CD4-positive, alpha-beta T cell (primary cell): ENCODE measurements around the gene LGALS8. TPM values are rescaled to one million over a fixed set of nuclear protein-coding genes. Genes with fewer than 3 reads are reported as not detected.

Experiments used
- ATAC-seq: fragments of 200-7000 bp; cut with Tn5 transposase; one replicate; pipeline ENCODE4 v1.10.0; 2022; ENCODE audit warnings: mild to moderate bottlenecking; ENCODE audit not compliant: poor library complexity
- CTCF ChIA-PET: fragments of 350-600 bp; sonication (Branson Sonifier 250); formaldehyde crosslinking; loops from one replicate; lab custom pipeline; 2021; ENCODE audit warnings: antibody characterized with exemption, inconsistent platforms; lab: Charles Lee
- POLR2A ChIA-PET: fragments of 350-600 bp; sonication (Branson Sonifier 250); formaldehyde crosslinking; loops from one replicate; lab custom pipeline; 2021; ENCODE audit warnings: antibody characterized with exemption, inconsistent platforms; lab: Charles Lee
- DNase-seq, 14 experiments: peaks; one replicate each; pipeline ENCODE4 v3.0.0-alpha.2; 2013 to 2020; ENCODE audit warnings: mixed read lengths in 2 of 14
- H3K27ac ChIP-seq, 2 donors: one replicate each; pipeline versions ENCODE4 v1.5.1 to v1.7.0; 2013; ENCODE audit warnings: low read length in 2 of 2, low read depth in 1 of 2, mild to moderate bottlenecking in 1 of 2
- H3K27me3 ChIP-seq, 2 experiments: 1 replicate in 1 of 2; 2 replicates in 1 of 2; pipeline versions ENCODE4 v1.6.1 to v1.7.0; 2013; ENCODE audit warnings: low read length in 2 of 2, control low read depth in 1 of 2, mild to moderate bottlenecking in 1 of 2, moderate library complexity in 1 of 2; ENCODE audit not compliant: insufficient read depth in 2 of 2, control insufficient read depth in 1 of 2
- H3K36me3 ChIP-seq: one replicate; pipeline ENCODE4 v1.6.1; 2013; ENCODE audit warnings: low read length, control low read depth; ENCODE audit not compliant: insufficient read depth
- H3K4me1 ChIP-seq: one replicate; pipeline ENCODE4 v1.6.1; 2013; ENCODE audit warnings: low read length, control low read depth; ENCODE audit not compliant: insufficient read depth
- H3K4me3 ChIP-seq: one replicate; pipeline ENCODE4 v1.5.1; 2013; ENCODE audit warnings: mild to moderate bottlenecking, low read length, moderate library complexity
- H3K9me3 ChIP-seq, 2 experiments: 1 replicate in 1 of 2; 2 replicates in 1 of 2; pipeline versions ENCODE4 v1.6.1 to v1.7.0; 2013; ENCODE audit warnings: low read length in 2 of 2, mild to moderate bottlenecking in 2 of 2, control low read depth in 1 of 2, moderate library complexity in 1 of 2; ENCODE audit not compliant: control insufficient read depth in 1 of 2, insufficient read depth in 1 of 2
- H3K27ac Mint-ChIP-seq: one replicate; pipeline ENCODE4 v1.8.0; 2020; ENCODE audit warnings: mixed read lengths
- H3K27me3 Mint-ChIP-seq: one replicate; pipeline ENCODE4 v1.8.0; 2021; ENCODE audit warnings: mixed read lengths
- H3K36me3 Mint-ChIP-seq: one replicate; pipeline ENCODE4 v1.8.0; 2021; ENCODE audit warnings: low read depth, mixed read lengths
- H3K4me1 Mint-ChIP-seq: one replicate; pipeline ENCODE4 v1.8.0; 2021; ENCODE audit warnings: low read depth, mixed read lengths
- H3K4me3 Mint-ChIP-seq: one replicate; pipeline ENCODE4 v1.8.0; 2020; ENCODE audit warnings: mild to moderate bottlenecking, mixed read lengths
- H3K9me3 Mint-ChIP-seq: one replicate; pipeline ENCODE4 v1.8.0; 2020; ENCODE audit warnings: mixed read lengths
- CTCF ChIP-seq: fragments of 200-600 bp; IDR thresholded peaks from one replicate; pipeline ENCODE4 v1.8.0; 2022; ENCODE audit warnings: antibody characterized with exemption, mild to moderate bottlenecking
- intact Hi-C, 2 experiments: fragments of 100-400 bp; cut with DNase I in 1 of 2; cut with micrococcal nuclease in 1 of 2; formaldehyde crosslinking; loops; one replicate each; pipeline versions ENCODE4 v1.15.1 to v1.9.0; 2023 to 2025; cut with DNase I, micrococcal nuclease
- polyA plus RNA-seq, 2 donors: library from polyadenylated mRNA; unstranded; fragments of 120-200 nt; gene quantifications; one replicate each; pipeline ENCODE4 v1.2.1, GENCODE V29; 2013
- total RNA-seq, 174 experiments: library from RNA in 2 of 174; stranded (reverse) in 2 of 174; gene quantifications; one replicate each; pipeline ENCODE4 v1.2.3 and lab custom pipeline; 2021 to 2026

Gene LGALS8
- total RNA-seq (100 to 1,000 TPM; 138 to 144 TPM), total RNA-seq (lab: John Stamatoyannopoulos, UW) (63.6 to 448 (median 195) reads per million in 172 experiments)
- 113 TPM for polyA plus RNA-seq (2013, experiment 1 of 2)
- 122 TPM for polyA plus RNA-seq (2013, experiment 2 of 2)

GRCh38 chr1:236523704-236524141 lies at the start of gene LGALS8:
Gene LGALS8 (plus strand): TSS chr1:236523982. CDS start chr1:236526071, 2,089 bp downstream.
- Mint-ChIP-seq H3K27ac (peak within 1 kb of the TSS; percentile 97), H3K4me3 (peak within 1 kb of the TSS; percentile 99), H3K36me3 (peaks cover 39% of the 10 kb centered on the region), H3K4me1 (peaks cover 40% of the 10 kb centered on the region), H3K27me3 (no peaks in the 10 kb centered on the region), H3K9me3 (no peaks in the 10 kb centered on the region)
- peak within 1 kb of the TSS; percentile 82 to 85 for H3K27ac ChIP-seq
- intact Hi-C loops = loop anchor here (5.0 to 10.0 kb wide), 5 partner anchors 79 to 274 kb away; partner anchors contain the start of genes ERO1B (in 2 of the 2), HEATR1 (in 2 of the 2) and MTR (in 1 of the 2)
- peak within 1 kb of the TSS; percentile 82 for H3K4me3 ChIP-seq
- peaks cover 12% of the 10 kb centered on the region for H3K4me1 ChIP-seq
- H3K9me3 ChIP-seq = no peaks in the 10 kb centered on the region
- peaks cover 21% of the 10 kb centered on the region for H3K36me3 ChIP-seq
- ChIA-PET CTCF (no interaction called here), POLR2A (interaction anchor here (0.8 to 1.8 kb wide), 6 partner anchors 9 to 240 kb away, joined by 3 to 7 read pairs (median 4); partner anchors contain the start of gene HEATR1)
- H3K27me3 ChIP-seq = no peaks in the 10 kb centered on the region
- DNase-seq = peak; percentile 73 to 92 (median 83)
- no peak for TF ChIP-seq CTCF
- ATAC-seq = peak; percentile 80

GRCh38 chr1:236476019-236476418 lies 47.8 kb upstream of the LGALS8 start:
- Mint-ChIP-seq H3K4me1 (no peaks in the 10 kb centered on the region), H3K27ac (no peak overlapping the region), H3K27me3 (peaks cover 14% of the 10 kb centered on the region), H3K4me3 (no peak overlapping the region), H3K36me3 (no peaks in the 10 kb centered on the region), H3K9me3 (no peaks in the 10 kb centered on the region)
- CTCF ChIA-PET = no interaction called here
- Histone ChIP-seq H3K36me3 (no peaks in the 10 kb centered on the region), H3K9me3 (no peaks in the 10 kb centered on the region), H3K4me3 (no peak overlapping the region), H3K4me1 (no peaks in the 10 kb centered on the region), H3K27ac (no peak overlapping the region), H3K27me3 (no peaks in the 10 kb centered on the region)
- no peak for TF ChIP-seq CTCF
- ATAC-seq (no peak), DNase-seq (no peak)
- intact Hi-C loops = no loop called here
- POLR2A ChIA-PET = no interaction called here

GRCh38 chr1:236480758-236481436 lies 42.9 kb upstream of the LGALS8 start:
- ATAC-seq (no peak), DNase-seq (no peak)
- H3K9me3 Mint-ChIP-seq = no peaks in the 10 kb centered on the region
- no peak overlapping the region for H3K4me3 ChIP-seq
- no peaks in the 10 kb centered on the region for H3K36me3 ChIP-seq
- no peaks in the 10 kb centered on the region for H3K4me1 Mint-ChIP-seq
- CTCF ChIA-PET = no interaction called here
- H3K27ac Mint-ChIP-seq = no peak overlapping the region
- H3K4me3 Mint-ChIP-seq = no peak overlapping the region
- H3K36me3 Mint-ChIP-seq = no peaks in the 10 kb centered on the region
- H3K4me1 ChIP-seq = no peaks in the 10 kb centered on the region
- H3K9me3 ChIP-seq = no peaks in the 10 kb centered on the region
- no peak overlapping the region for H3K27ac ChIP-seq
- intact Hi-C loops = no loop called here
- POLR2A ChIA-PET = no interaction called here
- H3K27me3 Mint-ChIP-seq = peaks cover 4% of the 10 kb centered on the region
- no peak for TF ChIP-seq CTCF
- H3K27me3 ChIP-seq = no peaks in the 10 kb centered on the region
